Vagina (tissue), 2 donors: ENCODE measurements around the gene ABTB2. TPM values are rescaled to one million over a fixed set of nuclear protein-coding genes. Genes with fewer than 3 reads are reported as not detected.

Source experiments
- DNase-seq, 2 donors: peaks; one replicate each; pipeline ENCODE4 v3.0.0-alpha.2; 2017; ENCODE audit errors: extremely low spot score in 2 of 2
- H3K27ac ChIP-seq: fragments of 200-600 bp; sonication (generic); one replicate; pipeline ENCODE4 v1.5.1; 2019
- H3K27me3 ChIP-seq: fragments of 200-600 bp; sonication (generic); one replicate; pipeline ENCODE4 v1.5.1; 2019
- H3K36me3 ChIP-seq, 2 donors: fragments of 200-600 bp; sonication (generic); one replicate each; pipeline ENCODE4 v1.5.1; 2017 to 2019
- H3K4me1 ChIP-seq: fragments of 200-600 bp; sonication (generic); one replicate; pipeline ENCODE4 v1.5.1; 2019
- H3K4me3 ChIP-seq, 2 donors: fragments of 200-600 bp; sonication (generic); 1 replicate in 1 of 2; 2 replicates in 1 of 2; pipeline ENCODE4 v1.5.1; 2016 to 2019
- H3K9me3 ChIP-seq: fragments of 200-600 bp; sonication (generic); one replicate; pipeline ENCODE4 v1.5.1; 2019
- POLR2A ChIP-seq, 2 donors: fragments of 450-650 bp; IDR thresholded peaks; one replicate each; pipeline ENCODE4 v1.6.1; 2017; ENCODE audit warnings: antibody characterized with exemption in 2 of 2, mild to moderate bottlenecking in 2 of 2, moderate library complexity in 2 of 2
- POLR2AphosphoS5 ChIP-seq, 2 donors: sonication (generic); formaldehyde crosslinking; IDR thresholded peaks; one replicate each; pipeline ENCODE4 v1.9.0; 2017; ENCODE audit warnings: antibody characterized with exemption in 2 of 2, mild to moderate bottlenecking in 2 of 2, low read depth in 1 of 2; ENCODE audit not compliant: insufficient read depth in 1 of 2
- intact Hi-C: fragments of 100-400 bp; cut with DNase I; formaldehyde crosslinking; loops from one replicate; pipeline ENCODE4 v1.15.1; 2023
- total RNA-seq: library from RNA; depleted of rRNA; stranded (reverse); fragments of >200 nt; gene quantifications from one replicate; pipeline ENCODE4 v1.2.3, GENCODE V29; 2016
- TF ChIP-seq, protein P1 (sequence below), 3 experiments: fragments of 450-650 bp in 2 of 3; fragments of 200-600 bp in 1 of 3; sonication (generic) in 1 of 3; IDR thresholded peaks; one replicate each; pipeline ENCODE4 v1.5.1; 2017 to 2019; ENCODE audit warnings: antibody characterized with exemption in 3 of 3, mild to moderate bottlenecking in 2 of 3, moderate library complexity in 2 of 3

ABTB2 gene
- total RNA-seq, 1 donor from 2014 or later = 10.8 TPM

GRCh38 chr11:34332524-34332923 lies 25.3 kb downstream of the ABTB2 start:
- no peak for DNase-seq
- H3K36me3 ChIP-seq = no peaks in the 10 kb centered on the region
- no peaks in the 10 kb centered on the region for H3K9me3 ChIP-seq
- H3K27ac ChIP-seq = no peak overlapping the region
- H3K4me3 ChIP-seq = no peak overlapping the region
- H3K27me3 ChIP-seq = no peaks in the 10 kb centered on the region
- intact Hi-C loops = no loop called here
- peaks cover 34% of the 10 kb centered on the region for H3K4me1 ChIP-seq
- no peak for TF ChIP-seq POLR2A (IDR thresholded peaks at IDR 0.05)
- no peak for TF ChIP-seq POLR2AphosphoS5 (IDR thresholded peaks at IDR 0.05; ENCODE audit: insufficient read depth in 1 of 2, low read depth in 1 of 2)
- TF ChIP-seq, protein P1, sequence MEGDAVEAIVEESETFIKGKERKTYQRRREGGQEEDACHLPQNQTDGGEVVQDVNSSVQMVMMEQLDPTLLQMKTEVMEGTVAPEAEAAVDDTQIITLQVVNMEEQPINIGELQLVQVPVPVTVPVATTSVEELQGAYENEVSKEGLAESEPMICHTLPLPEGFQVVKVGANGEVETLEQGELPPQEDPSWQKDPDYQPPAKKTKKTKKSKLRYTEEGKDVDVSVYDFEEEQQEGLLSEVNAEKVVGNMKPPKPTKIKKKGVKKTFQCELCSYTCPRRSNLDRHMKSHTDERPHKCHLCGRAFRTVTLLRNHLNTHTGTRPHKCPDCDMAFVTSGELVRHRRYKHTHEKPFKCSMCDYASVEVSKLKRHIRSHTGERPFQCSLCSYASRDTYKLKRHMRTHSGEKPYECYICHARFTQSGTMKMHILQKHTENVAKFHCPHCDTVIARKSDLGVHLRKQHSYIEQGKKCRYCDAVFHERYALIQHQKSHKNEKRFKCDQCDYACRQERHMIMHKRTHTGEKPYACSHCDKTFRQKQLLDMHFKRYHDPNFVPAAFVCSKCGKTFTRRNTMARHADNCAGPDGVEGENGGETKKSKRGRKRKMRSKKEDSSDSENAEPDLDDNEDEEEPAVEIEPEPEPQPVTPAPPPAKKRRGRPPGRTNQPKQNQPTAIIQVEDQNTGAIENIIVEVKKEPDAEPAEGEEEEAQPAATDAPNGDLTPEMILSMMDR (IDR thresholded peaks at IDR 0.05) = no peak

- TF ChIP-seq, protein P1 (IDR thresholded peaks at IDR 0.05) = no peak
- TF ChIP-seq POLR2AphosphoS5 (IDR thresholded peaks at IDR 0.05; ENCODE audit: insufficient read depth in 1 of 2, low read depth in 1 of 2) (no peak), POLR2A (IDR thresholded peaks at IDR 0.05) (no peak)
- no peaks in the 10 kb centered on the region for H3K36me3 ChIP-seq
- intact Hi-C loops = loop anchor here (2.0 kb wide), 1 partner anchor 25 kb away; no protein-coding TSS in a partner anchor
- H3K9me3 ChIP-seq = no peaks in the 10 kb centered on the region
- no peak overlapping the region for H3K4me3 ChIP-seq
- H3K4me1 ChIP-seq = peaks cover 34% of the 10 kb centered on the region
- H3K27ac ChIP-seq = no peak overlapping the region
- no peak for DNase-seq
- no peaks in the 10 kb centered on the region for H3K27me3 ChIP-seq
Observed at GRCh38 chr11:34331736-34332135, 26.1 kb downstream of the ABTB2 start.

DNA sequence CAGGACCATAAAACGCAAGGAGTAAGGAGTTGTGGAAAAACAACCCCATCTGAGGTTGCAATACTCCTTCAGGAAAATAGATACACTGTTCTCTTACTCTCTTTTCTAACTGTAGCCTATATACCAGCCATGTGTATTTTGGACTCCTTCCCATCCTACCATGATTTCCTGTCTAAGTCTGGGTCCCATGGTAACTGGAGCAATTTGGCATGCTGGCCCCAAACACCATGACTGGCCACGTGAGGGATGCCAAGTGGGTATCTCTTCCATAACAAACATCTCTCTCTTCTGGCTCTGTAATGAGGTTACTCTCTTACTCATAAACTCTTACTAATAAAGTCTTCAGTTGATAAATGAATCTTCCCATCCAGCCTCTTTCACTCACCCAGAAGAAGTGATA lies 26.5 kb downstream of the ABTB2 start:
- intact Hi-C loops = loop anchor here (2.0 kb wide), 1 partner anchor 25 kb away; no protein-coding TSS in a partner anchor
- DNase-seq = no peak
- Histone ChIP-seq H3K4me3 (no peak overlapping the region), H3K9me3 (no peaks in the 10 kb centered on the region), H3K36me3 (no peaks in the 10 kb centered on the region), H3K27ac (no peak overlapping the region), H3K4me1 (peaks cover 34% of the 10 kb centered on the region), H3K27me3 (no peaks in the 10 kb centered on the region)
- TF ChIP-seq POLR2A (IDR thresholded peaks at IDR 0.05) = no peak
- TF ChIP-seq POLR2AphosphoS5 (IDR thresholded peaks at IDR 0.05; ENCODE audit: insufficient read depth in 1 of 2, low read depth in 1 of 2) = no peak
- TF ChIP-seq, protein P1 (IDR thresholded peaks at IDR 0.05) = no peak

DNA sequence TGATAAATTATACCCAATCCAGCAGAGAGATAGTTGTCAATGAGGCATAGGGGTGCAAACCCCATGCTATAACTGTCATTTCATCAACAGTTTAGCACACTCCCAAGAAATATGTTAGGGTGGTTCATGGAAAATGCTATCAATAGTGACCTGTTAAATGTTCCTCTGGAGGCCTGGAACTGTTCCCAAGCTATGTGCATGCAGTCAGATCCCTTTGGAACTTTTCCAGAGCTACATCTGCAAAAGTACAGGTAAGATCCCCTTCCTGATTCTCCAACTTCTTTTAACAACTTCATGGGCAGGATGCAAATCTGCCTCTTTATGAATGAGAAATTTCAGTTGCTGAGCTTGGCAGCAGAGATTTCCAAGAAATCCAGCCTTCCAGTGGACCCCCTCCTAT lies 27.2 kb downstream of the ABTB2 start:
- H3K4me3 ChIP-seq = no peak overlapping the region
- DNase-seq = no peak
- no peaks in the 10 kb centered on the region for H3K36me3 ChIP-seq
- H3K27me3 ChIP-seq = no peaks in the 10 kb centered on the region
- H3K4me1 ChIP-seq = peaks cover 34% of the 10 kb centered on the region
- intact Hi-C loops = loop anchor here (2.0 kb wide), 1 partner anchor 26 kb away; no protein-coding TSS in a partner anchor
- H3K9me3 ChIP-seq = no peaks in the 10 kb centered on the region
- no peak for TF ChIP-seq POLR2AphosphoS5 (IDR thresholded peaks at IDR 0.05; ENCODE audit: insufficient read depth in 1 of 2, low read depth in 1 of 2)
- no peak for TF ChIP-seq POLR2A (IDR thresholded peaks at IDR 0.05)
- TF ChIP-seq, protein P1 (IDR thresholded peaks at IDR 0.05) = no peak
- H3K27ac ChIP-seq = no peak overlapping the region

GRCh38 chr11:34329876-34330275 lies 27.9 kb downstream of the ABTB2 start:
- TF ChIP-seq POLR2AphosphoS5 (IDR thresholded peaks at IDR 0.05; ENCODE audit: insufficient read depth in 1 of 2, low read depth in 1 of 2) = no peak
- TF ChIP-seq, protein P1 (IDR thresholded peaks at IDR 0.05) = no peak
- no peak for TF ChIP-seq POLR2A (IDR thresholded peaks at IDR 0.05)
- peaks cover 34% of the 10 kb centered on the region for H3K4me1 ChIP-seq
- intact Hi-C loops = loop anchor here (2.0 kb wide), 1 partner anchor 27 kb away; no protein-coding TSS in a partner anchor
- no peak for DNase-seq
- H3K27me3 ChIP-seq = no peaks in the 10 kb centered on the region
- no peaks in the 10 kb centered on the region for H3K36me3 ChIP-seq
- H3K27ac ChIP-seq = no peak overlapping the region
- H3K4me3 ChIP-seq = no peak overlapping the region
- no peaks in the 10 kb centered on the region for H3K9me3 ChIP-seq
